Myocyte (in vitro differentiated cells): Measurements from ENCODE around the gene LRP8. TPM values are rescaled to one million over a fixed set of nuclear protein-coding genes. Genes with fewer than 3 reads are reported as not detected.

Experiments
- DNase-seq: peaks from one replicate; pipeline ENCODE4 v3.0.0-alpha.2; 2012; ENCODE audit warnings: low read depth
- total RNA-seq: library from RNA; depleted of rRNA; stranded (reverse); fragments of >200 nt; gene quantifications from 2 replicates; pipeline ENCODE4 v1.2.3, GENCODE V29; 2014

The LRP8 gene
- total RNA-seq, 1 donor from 2014 or later, result 38.0 TPM

GRCh38 chr1:53266038-53266437, 61.8 kb downstream of the LRP8 start:
- peak; percentile 24 for DNase-seq

GRCh38 chr1:53265581-53265980, 62.3 kb downstream of the LRP8 start:
- peak; percentile 69 for DNase-seq

- no peak for DNase-seq
Observed at GRCh38 chr1:53264048-53264447, 63.8 kb downstream of the LRP8 start.

- no peak for DNase-seq
Observed at GRCh38 chr1:53262000-53262399, 65.9 kb downstream of the LRP8 start.

GRCh38 chr1:53260631-53261247, 67.1 kb downstream of the LRP8 start:
- no peak for DNase-seq

GRCh38 chr1:53259932-53260331, 67.9 kb downstream of the LRP8 start:
- DNase-seq, result no peak

- DNase-seq, result no peak
Observed at GRCh38 chr1:53258216-53258615, 69.7 kb downstream of the LRP8 start.

GRCh38 chr1:53257454-53258081, 70.3 kb downstream of the LRP8 start:
- no peak for DNase-seq

- DNase-seq, result no peak
Observed at GRCh38 chr1:53256511-53257453, 71.1 kb downstream of the LRP8 start.

GRCh38 chr1:53255031-53255430, 72.8 kb downstream of the LRP8 start:
- DNase-seq, result no peak

- DNase-seq, result no peak
Observed at GRCh38 chr1:53254011-53254640, 73.7 kb downstream of the LRP8 start.

- DNase-seq, result no peak
Observed at GRCh38 chr1:53250325-53250724, 77.5 kb downstream of the LRP8 start.

- DNase-seq, result peak; percentile 10
Observed at GRCh38 chr1:53249706-53250105, 78.2 kb downstream of the LRP8 start.

- DNase-seq, result no peak
Observed at GRCh38 chr1:53246261-53247134, 81.4 kb downstream of the LRP8 start.

GRCh38 chr1:53244141-53244540, 83.7 kb downstream of the LRP8 start:
- no peak for DNase-seq

- DNase-seq, result no peak
Observed at GRCh38 chr1:53242381-53242780, 85.5 kb downstream of the LRP8 start.

- DNase-seq, result no peak
Observed at GRCh38 chr1:53241828-53242227, 86.0 kb downstream of the LRP8 start.

- peak; percentile 95 for DNase-seq
Observed at GRCh38 chr1:53238197-53239155, 89.4 kb downstream of the LRP8 start, which contains the start of gene MAGOH. Gene MAGOH (minus strand): TSS chr1:53238518. CDS start chr1:53238448, 70 bp downstream.

GRCh38 chr1:53237638-53238037, 90.2 kb downstream of the LRP8 start:
- DNase-seq, result no peak
